ENCODE data around the gene LTF. TPM values are rescaled to one million over a fixed set of nuclear protein-coding genes. Genes with fewer than 3 reads are reported as not detected.

LTF gene
- total and polyA plus RNA-seq, 3 donors from 2014 or later = 0.31 to 7.8 (median 0.43) TPM

- 90 to 95% methylated on average over 12 to 14 of the region's 14 CpGs for WGBS, 2 donors
- no peaks in the 10 kb centered on the region for H3K9me3 ChIP-seq
- H3K27ac ChIP-seq = no peak overlapping the region
- DNase-seq = no peak
- TF ChIP-seq CTCF (IDR thresholded peaks at IDR 0.05) = no peak
- no peak for TF ChIP-seq POLR2A (IDR thresholded peaks at IDR 0.05)
- H3K36me3 ChIP-seq (ENCODE audit: low read depth, missing control alignments) = no peaks in the 10 kb centered on the region
- no peak overlapping the region for H3K4me3 ChIP-seq
- H3K4me1 ChIP-seq = no peaks in the 10 kb centered on the region
- H3K27me3 ChIP-seq = no peaks in the 10 kb centered on the region
- intact Hi-C loops (cut with DNase I; ENCODE audit: low total_unique reads) = no loop called here
These were observed 8.6 kb downstream of the LTF start for GRCh38 chr3:46456118-46456517.

DNA sequence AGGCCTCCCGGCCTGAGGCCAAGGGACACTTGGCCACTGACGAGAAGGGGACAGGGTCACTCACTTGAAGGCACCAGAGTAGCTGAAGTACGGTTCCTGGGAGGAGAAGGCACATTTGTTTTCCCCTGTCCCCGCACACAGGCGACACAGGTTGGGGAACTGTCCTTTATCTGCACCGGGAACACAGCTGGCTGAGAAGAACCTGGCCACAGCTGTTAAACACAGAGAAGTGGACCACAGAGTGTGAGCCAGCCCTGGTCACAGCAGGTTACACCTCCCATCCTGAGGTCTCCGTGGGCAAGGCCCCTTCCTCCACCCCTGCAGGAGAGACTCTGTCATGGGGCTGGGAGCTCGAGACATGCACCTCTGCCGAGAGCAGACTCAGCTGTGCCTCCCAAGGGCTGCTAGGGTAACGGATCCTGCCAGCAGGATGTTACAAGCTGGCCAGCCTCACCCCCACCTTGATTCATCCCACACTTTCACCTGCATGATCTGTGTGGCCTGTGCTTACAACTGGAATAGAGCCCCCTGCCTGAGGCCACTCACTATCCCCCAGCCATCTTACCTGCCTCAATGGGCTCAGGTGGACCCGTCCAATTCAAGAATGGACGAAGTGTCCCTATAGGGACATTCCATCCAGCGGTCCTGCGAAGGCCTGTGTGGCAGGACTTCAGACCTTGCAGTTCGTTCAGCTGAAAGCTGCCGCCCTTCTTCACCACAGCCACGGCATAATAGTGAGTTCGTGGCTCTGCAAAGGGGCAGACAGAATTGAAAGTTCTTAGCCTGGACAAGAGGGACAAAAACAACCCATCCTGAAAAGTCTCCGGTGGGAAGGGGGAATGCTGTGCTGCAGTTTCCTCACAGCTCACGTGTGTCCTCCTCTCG, 9.2 kb downstream of the LTF start:
- Histone ChIP-seq H3K27ac (no peak overlapping the region), H3K4me1 (no peaks in the 10 kb centered on the region), H3K27me3 (no peaks in the 10 kb centered on the region), H3K4me3 (no peak overlapping the region), H3K36me3 (ENCODE audit: low read depth, missing control alignments) (no peaks in the 10 kb centered on the region), H3K9me3 (no peaks in the 10 kb centered on the region)
- TF ChIP-seq CTCF (IDR thresholded peaks at IDR 0.05) (no peak), POLR2A (IDR thresholded peaks at IDR 0.05) (no peak)
- intact Hi-C loops (cut with DNase I; ENCODE audit: low total_unique reads) = no loop called here
- WGBS, 2 donors = 85 to 90% methylated on average over 18 to 21 of the region's 21 CpGs
- DNase-seq = no peak

DNA sequence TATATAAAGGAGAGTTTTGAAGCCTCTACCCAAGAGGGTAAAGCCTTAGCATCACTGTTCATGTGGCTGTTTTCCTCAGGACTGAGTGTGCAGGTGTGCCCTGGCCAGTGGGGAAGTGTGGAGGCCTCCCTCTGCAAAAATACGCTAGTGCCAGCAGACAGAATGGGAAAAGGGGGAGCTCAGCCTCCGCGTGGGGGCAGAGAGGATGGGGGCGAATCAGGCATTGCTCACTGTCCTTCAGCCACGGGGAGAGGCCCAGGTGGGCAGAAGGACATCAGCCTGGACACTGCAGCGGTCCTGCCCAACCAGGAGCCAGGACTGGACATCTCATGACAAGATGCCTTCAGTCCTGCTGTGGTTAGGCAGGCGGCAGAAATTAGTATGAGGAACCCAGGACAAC, 10.1 kb downstream of the LTF start:
- Histone ChIP-seq H3K4me1 (no peaks in the 10 kb centered on the region), H3K36me3 (ENCODE audit: low read depth, missing control alignments) (no peaks in the 10 kb centered on the region), H3K4me3 (no peak overlapping the region), H3K27me3 (no peaks in the 10 kb centered on the region), H3K9me3 (no peaks in the 10 kb centered on the region), H3K27ac (no peak overlapping the region)
- intact Hi-C loops (cut with DNase I; ENCODE audit: low total_unique reads) = no loop called here
- DNase-seq = no peak
- no peak for TF ChIP-seq CTCF (IDR thresholded peaks at IDR 0.05)
- no peak for TF ChIP-seq POLR2A (IDR thresholded peaks at IDR 0.05)
- WGBS, 2 donors = 70 to 88% methylated on average over 7 of the region's 7 CpGs

DNA sequence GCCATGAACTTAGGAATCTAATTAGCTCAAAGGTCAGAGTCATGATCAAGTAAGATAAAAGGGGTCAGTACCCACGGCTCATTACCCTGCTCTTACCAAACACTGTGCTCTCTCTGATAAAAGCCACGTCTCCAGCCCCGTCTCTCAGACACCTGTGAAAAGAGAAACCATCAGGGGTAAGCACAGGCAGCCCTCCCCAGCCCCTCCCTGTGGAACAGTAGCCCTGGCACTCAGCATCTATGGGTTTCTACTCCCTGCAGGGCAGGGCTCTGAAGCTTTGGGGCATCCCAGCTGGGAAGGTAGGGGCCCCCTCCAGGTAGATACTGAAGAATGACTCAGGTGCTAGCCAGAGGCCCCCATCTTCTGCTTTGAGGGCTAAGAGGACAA, 10.5 kb downstream of the LTF start:
- H3K4me3 ChIP-seq = no peak overlapping the region

More for the DNA sequence above, 10.5 kb downstream of the LTF start:
- H3K27me3 ChIP-seq = no peaks in the 10 kb centered on the region
- H3K27ac ChIP-seq = no peak overlapping the region
- no peaks in the 10 kb centered on the region for H3K4me1 ChIP-seq
- intact Hi-C loops (cut with DNase I; ENCODE audit: low total_unique reads) = no loop called here
- H3K9me3 ChIP-seq = no peaks in the 10 kb centered on the region
- no peak for DNase-seq
- TF ChIP-seq POLR2A (IDR thresholded peaks at IDR 0.05) (no peak), CTCF (IDR thresholded peaks at IDR 0.05) (no peak)
- no peaks in the 10 kb centered on the region for H3K36me3 ChIP-seq (ENCODE audit: low read depth, missing control alignments)
- WGBS, 2 donors = 50 to 55% methylated on average over 3 of the region's 3 CpGs

All from testis (tissue), 3 donors.